Fibroblast of lung (primary cell): Measurements from ENCODE around the gene PCLO. TPM values are rescaled to one million over a fixed set of nuclear protein-coding genes. Genes with fewer than 3 reads are reported as not detected.
A peak's percentile ranks its signal among the peaks of the same experiment; 100 is the strongest.
"Not testable (repeated sequence)": the region's sequence is repeated elsewhere in the genome, so short reads cannot be mapped to it uniquely, and the experiment has no call there.

Experiments
- DNase-seq, 2 donors: peaks; one replicate each; pipeline versions ENCODE4 v3.0.0 to v3.0.0-alpha.2; 2010; ENCODE audit warnings: low read depth in 2 of 2
- H2AFZ ChIP-seq: 2 replicates; pipeline ENCODE4 v1.5.1; 2012; ENCODE audit warnings: low read length, control low read depth, inconsistent platforms
- H3K27ac ChIP-seq: 2 replicates; pipeline ENCODE4 v1.5.1; 2011; ENCODE audit warnings: low read length, control low read depth; ENCODE audit not compliant: insufficient read depth
- H3K27me3 ChIP-seq: 2 replicates; pipeline ENCODE4 v1.5.1; 2011; ENCODE audit warnings: mild to moderate bottlenecking, low read length; ENCODE audit not compliant: control insufficient read depth, insufficient read depth
- H3K36me3 ChIP-seq: 2 replicates; pipeline ENCODE4 v1.5.1; 2011; ENCODE audit warnings: low read length; ENCODE audit not compliant: control insufficient read depth, insufficient read depth
- H3K4me1 ChIP-seq: 2 replicates; pipeline ENCODE4 v1.5.1; 2011; ENCODE audit warnings: low read length; ENCODE audit not compliant: control insufficient read depth, insufficient read depth; ENCODE audit errors: extremely low read depth
- H3K4me2 ChIP-seq: 2 replicates; pipeline ENCODE4 v1.5.1; 2011; ENCODE audit warnings: low read length, control low read depth; ENCODE audit not compliant: insufficient read depth; ENCODE audit errors: extremely low read depth
- H3K4me3 ChIP-seq, 4 experiments: fragments of 200-600 bp in 1 of 4; sonication (generic) in 1 of 4; replicated peaks in 1 of 4; 2 replicates each; pipeline ENCODE4 v1.5.1; 2011 to 2016; ENCODE audit warnings: low read length in 4 of 4, low read depth in 3 of 4, mild to moderate bottlenecking in 3 of 4, control low read depth in 2 of 4, inconsistent platforms in 1 of 4, mixed read lengths in 1 of 4; ENCODE audit not compliant: insufficient read depth in 1 of 4; ENCODE audit errors: control extremely low read depth in 1 of 4
- H3K79me2 ChIP-seq: 2 replicates; pipeline ENCODE4 v1.5.1; 2012; ENCODE audit warnings: mild to moderate bottlenecking, low read length, inconsistent platforms; ENCODE audit not compliant: control insufficient read depth, insufficient read depth
- H3K9ac ChIP-seq: 2 replicates; pipeline ENCODE4 v1.5.1; 2011; ENCODE audit warnings: mild to moderate bottlenecking, low read length, control low read depth; ENCODE audit not compliant: insufficient read depth
- H3K9me3 ChIP-seq: 2 replicates; pipeline ENCODE4 v1.5.1; 2012; ENCODE audit warnings: low read depth, low read length; ENCODE audit not compliant: control insufficient read depth, insufficient read depth
- H4K20me1 ChIP-seq: 2 replicates; pipeline ENCODE4 v1.5.1; 2011; ENCODE audit warnings: low read length; ENCODE audit not compliant: control insufficient read depth, insufficient read depth; ENCODE audit errors: extremely low read depth
- CTCF ChIP-seq, 2 donors: IDR thresholded peaks in 1 of 2; conservative IDR thresholded peaks in 1 of 2; 1 replicate in 1 of 2; 2 replicates in 1 of 2; pipeline ENCODE4 v1.5.1; 2011 to 2012; ENCODE audit warnings: low read length in 2 of 2, control low read depth in 1 of 2, inconsistent platforms in 1 of 2, low read depth in 1 of 2, mild to moderate bottlenecking in 1 of 2
- EZH2 ChIP-seq: IDR thresholded peaks from 2 replicates; pipeline ENCODE4 v1.5.1; 2012; ENCODE audit warnings: low read length, control low read depth, mild to moderate bottlenecking; ENCODE audit errors: missing control alignments
- polyA plus RNA-seq, 2 donors: library from polyadenylated mRNA; depleted of rRNA in 1 of 2; stranded (reverse) in 1 of 2; unstranded in 1 of 2; fragments of >200 nt; gene quantifications; 2 replicates each; pipeline ENCODE4 v1.2.1, GENCODE V29; 2011 to 2012; ENCODE audit warnings: missing spikeins in 1 of 2
- total RNA-seq: library from RNA; depleted of rRNA; stranded (reverse); fragments of >200 nt; gene quantifications from 2 replicates; pipeline ENCODE4 v1.2.1, GENCODE V29; 2014

The PCLO gene
- total and polyA plus RNA-seq, 2 donors (not counting 1 experiment from before 2014, with no cell fraction given), result 0.03 to 0.17 TPM

DNA sequence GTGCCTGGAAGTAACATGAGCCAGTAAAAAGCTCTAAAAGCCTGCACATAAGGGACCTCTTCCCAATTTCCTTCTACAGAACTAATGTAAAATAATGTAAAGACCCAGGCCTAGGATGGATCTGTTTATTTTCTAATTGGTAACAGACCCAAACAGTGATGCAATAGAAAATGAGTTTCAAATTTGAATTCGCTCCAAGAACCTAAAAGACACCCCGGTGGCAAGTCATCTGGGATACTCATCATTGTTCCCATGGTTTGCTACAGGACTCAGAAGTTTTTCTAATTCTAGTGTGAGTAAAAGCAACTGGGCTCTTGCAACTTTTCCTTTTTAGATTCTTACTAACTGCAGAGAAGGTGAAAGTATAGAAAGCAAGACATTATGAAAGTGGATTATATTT lies 447.8 kb downstream of the PCLO start:
- Histone ChIP-seq H3K9ac (no peak overlapping the region), H3K27ac (no peak overlapping the region), H3K4me2 (peak overlapping the region; percentile 32), H3K36me3 (no peaks in the 10 kb centered on the region), H3K4me1 (no peaks in the 10 kb centered on the region), H4K20me1 (no peaks in the 10 kb centered on the region), H3K27me3 (no peaks in the 10 kb centered on the region), H2AFZ (no peak overlapping the region), H3K9me3 (no peaks in the 10 kb centered on the region), H3K79me2 (no peaks in the 10 kb centered on the region), H3K4me3 (no peak overlapping the region)
- no peak for TF ChIP-seq EZH2
- no peak for TF ChIP-seq CTCF (conservative IDR thresholded peaks at IDR 0.05 in 1 of 2, IDR thresholded peaks at IDR 0.05 in 1 of 2; ENCODE audit: low read depth in 1 of 2, low read length in 2 of 2)
- peak in 1 of 2 donors; percentile 49 for DNase-seq

DNA sequence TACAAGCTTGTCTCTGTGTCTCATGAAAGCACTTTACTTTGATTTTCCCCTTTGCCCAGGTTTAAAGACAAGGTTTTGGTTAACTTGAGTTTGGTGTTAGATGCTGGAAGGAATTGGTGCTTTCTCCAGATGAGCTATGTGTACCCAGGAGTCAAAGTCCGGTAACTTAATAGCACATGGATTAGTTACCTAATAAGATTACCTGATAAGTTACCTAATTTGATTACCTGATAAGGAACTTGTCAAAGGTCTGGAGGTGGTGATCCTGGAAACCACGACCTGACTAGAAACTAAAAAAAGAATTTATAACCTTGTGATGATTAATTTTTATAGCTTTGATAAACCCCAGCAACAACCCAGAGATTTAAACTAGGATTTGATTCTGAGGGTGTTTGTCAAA lies 449.2 kb downstream of the PCLO start:
- Histone ChIP-seq H3K4me3 (no peak overlapping the region), H3K27me3 (no peaks in the 10 kb centered on the region), H3K4me2 (no peak overlapping the region), H3K9me3 (no peaks in the 10 kb centered on the region), H3K79me2 (no peaks in the 10 kb centered on the region), H2AFZ (no peak overlapping the region), H3K9ac (no peak overlapping the region), H3K27ac (no peak overlapping the region), H3K36me3 (no peaks in the 10 kb centered on the region), H3K4me1 (no peaks in the 10 kb centered on the region), H4K20me1 (no peaks in the 10 kb centered on the region)
- no peak for TF ChIP-seq EZH2
- no peak for TF ChIP-seq CTCF (conservative IDR thresholded peaks at IDR 0.05 in 1 of 2, IDR thresholded peaks at IDR 0.05 in 1 of 2; ENCODE audit: low read depth in 1 of 2, low read length in 2 of 2)
- no peak for DNase-seq

DNA sequence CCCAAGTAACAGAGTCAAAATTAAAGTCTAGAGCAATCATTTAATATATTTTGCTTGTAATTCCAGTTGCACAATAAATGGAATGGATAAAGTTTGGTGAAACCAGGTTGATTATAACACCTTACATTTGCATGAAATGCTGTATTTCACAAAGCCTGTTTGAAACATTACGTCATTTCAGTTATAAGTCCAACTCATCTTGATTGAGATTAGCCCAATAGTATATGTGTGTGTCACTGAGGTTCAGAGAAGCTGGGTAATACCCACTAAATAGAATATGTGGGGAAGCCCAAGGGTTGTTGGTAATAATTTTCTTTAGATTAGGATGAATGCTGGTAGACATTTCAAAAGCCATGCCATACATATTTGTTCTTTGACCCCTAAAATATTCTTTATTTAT lies 456.3 kb downstream of the PCLO start:
- not testable (repeated sequence) for H3K4me1 ChIP-seq, H3K9ac ChIP-seq, H3K27ac ChIP-seq, H3K27me3 ChIP-seq, H3K79me2 ChIP-seq, H3K4me2 ChIP-seq, DNase-seq, H3K36me3 ChIP-seq, H3K4me3 ChIP-seq, H4K20me1 ChIP-seq, H2AFZ ChIP-seq, H3K9me3 ChIP-seq
